Measurements from ENCODE around the gene CPA1. TPM values are rescaled to one million over a fixed set of nuclear protein-coding genes. Genes with fewer than 3 reads are reported as not detected.

CPA1 gene
- total RNA-seq (0.50 TPM), polyA plus RNA-seq (ENCODE audit: insufficient read depth, low read depth, low replicate concordance) (1.1 TPM)
- long read RNA-seq, donor 1 = 0 reads
- long read RNA-seq, donor 2 = 0 reads
- long read RNA-seq, donor 3, partial matches to known transcripts = 0 of 1 reads
- long read RNA-seq, donor 3, other reads (novel, unspliced or antisense) = 0 of 1 reads
- long read RNA-seq, donor 4 = 0 reads
- long read RNA-seq, donor 5 = 0 reads
- long read RNA-seq, donor 6 = 0 reads
- long read RNA-seq, donor 7 = 0 reads
- long read RNA-seq, donor 8 = 0 reads
- long read RNA-seq, donor 9 = 0 reads
- long read RNA-seq, donor 10, partial matches to known transcripts = 0 of 6 reads
- long read RNA-seq, donor 10, other reads (novel, unspliced or antisense) = 6 of 6 reads

DNA sequence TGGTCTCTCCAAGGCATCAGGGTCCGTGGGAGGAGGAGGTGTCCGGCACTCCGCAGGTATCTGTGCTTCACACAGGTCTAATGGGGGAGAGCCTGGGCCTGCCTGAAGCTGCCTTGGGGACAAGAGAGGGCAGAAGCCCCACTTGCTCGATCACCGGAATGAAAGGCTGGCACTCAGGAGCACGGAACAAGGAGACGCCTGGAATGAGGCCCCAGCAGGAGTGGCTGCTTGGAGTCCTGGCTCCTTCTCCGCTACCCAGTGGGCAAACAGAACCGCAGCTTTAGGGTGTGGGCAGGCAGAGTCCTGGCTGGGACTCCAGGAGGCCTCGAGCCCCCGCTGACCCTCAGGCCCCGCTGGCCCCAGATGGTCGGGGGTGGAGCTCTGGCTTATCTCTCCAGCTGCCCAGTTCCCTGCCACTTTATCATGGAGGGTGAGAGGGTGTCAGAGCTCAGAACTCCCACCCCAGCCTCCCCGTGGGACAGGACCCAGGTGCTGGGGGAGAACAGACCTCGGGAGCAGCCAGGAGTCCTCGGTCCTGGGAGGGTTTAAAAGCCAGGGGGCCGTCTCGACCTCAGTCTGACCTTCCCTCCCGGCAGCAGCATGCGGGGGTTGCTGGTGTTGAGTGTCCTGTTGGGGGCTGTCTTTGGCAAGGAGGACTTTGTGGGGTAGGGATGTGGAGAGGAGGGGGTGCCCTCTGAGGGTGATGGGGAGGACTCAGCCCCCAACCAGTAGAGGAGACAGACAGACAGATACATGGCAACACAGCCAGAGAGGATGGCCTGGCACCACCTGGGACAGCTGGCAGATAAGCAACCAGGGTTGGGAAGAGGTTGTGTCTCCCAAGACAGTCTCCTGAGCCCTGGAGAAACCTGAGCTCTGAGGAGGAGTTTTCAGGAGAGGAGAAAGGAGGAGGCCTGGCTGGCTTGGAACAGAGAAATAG, at the start of gene CPA1:
TSS of gene CPA1 (plus strand) at position 574 of the 940 bp plus-strand sequence. CDS start at position 601, 27 bp downstream.
- Histone ChIP-seq H3K4me1 (ENCODE audit: control insufficient read depth in 2 of 3, insufficient read depth in 2 of 3, low read depth in 1 of 3, low read length in 3 of 3) (peaks cover 0 to 2% (median 0%) of the 10 kb centered on the region in 3 donors), H3K4me3 (ENCODE audit: low read length in 3 of 3) (no peak within 1 kb of the TSS), H3K27me3 (ENCODE audit: control insufficient read depth, insufficient read depth, low read length) (no peaks in the 10 kb centered on the region), H3K36me3 (ENCODE audit: control insufficient read depth in 2 of 3, insufficient read depth in 3 of 3, low read length in 3 of 3) (no peaks in the 10 kb centered on the region), H3K9me3 (ENCODE audit: control insufficient read depth in 2 of 3, insufficient read depth in 1 of 3, low read length in 3 of 3) (peaks cover 0 to 7% (median 0%) of the 10 kb centered on the region in 3 donors), H3K27ac (ENCODE audit: low read depth in 2 of 2, low read length in 2 of 2) (no peak within 1 kb of the TSS), H3K9ac (ENCODE audit: low read length in 3 of 3) (peak within 1 kb of the TSS in 1 of 3 donors; percentile 40)
- intact Hi-C loops (cut with DNase I) = no loop called here
- FAIRE-seq = no peak
- DNase-seq = peak in 4 of 5 donors; percentile 82 to 85 (median 84)
- TF ChIP-seq, protein P1, sequence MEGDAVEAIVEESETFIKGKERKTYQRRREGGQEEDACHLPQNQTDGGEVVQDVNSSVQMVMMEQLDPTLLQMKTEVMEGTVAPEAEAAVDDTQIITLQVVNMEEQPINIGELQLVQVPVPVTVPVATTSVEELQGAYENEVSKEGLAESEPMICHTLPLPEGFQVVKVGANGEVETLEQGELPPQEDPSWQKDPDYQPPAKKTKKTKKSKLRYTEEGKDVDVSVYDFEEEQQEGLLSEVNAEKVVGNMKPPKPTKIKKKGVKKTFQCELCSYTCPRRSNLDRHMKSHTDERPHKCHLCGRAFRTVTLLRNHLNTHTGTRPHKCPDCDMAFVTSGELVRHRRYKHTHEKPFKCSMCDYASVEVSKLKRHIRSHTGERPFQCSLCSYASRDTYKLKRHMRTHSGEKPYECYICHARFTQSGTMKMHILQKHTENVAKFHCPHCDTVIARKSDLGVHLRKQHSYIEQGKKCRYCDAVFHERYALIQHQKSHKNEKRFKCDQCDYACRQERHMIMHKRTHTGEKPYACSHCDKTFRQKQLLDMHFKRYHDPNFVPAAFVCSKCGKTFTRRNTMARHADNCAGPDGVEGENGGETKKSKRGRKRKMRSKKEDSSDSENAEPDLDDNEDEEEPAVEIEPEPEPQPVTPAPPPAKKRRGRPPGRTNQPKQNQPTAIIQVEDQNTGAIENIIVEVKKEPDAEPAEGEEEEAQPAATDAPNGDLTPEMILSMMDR (IDR thresholded peaks at IDR 0.05; ENCODE audit: borderline replicate concordance, extremely low read depth, insufficient read depth) = no peak

DNA sequence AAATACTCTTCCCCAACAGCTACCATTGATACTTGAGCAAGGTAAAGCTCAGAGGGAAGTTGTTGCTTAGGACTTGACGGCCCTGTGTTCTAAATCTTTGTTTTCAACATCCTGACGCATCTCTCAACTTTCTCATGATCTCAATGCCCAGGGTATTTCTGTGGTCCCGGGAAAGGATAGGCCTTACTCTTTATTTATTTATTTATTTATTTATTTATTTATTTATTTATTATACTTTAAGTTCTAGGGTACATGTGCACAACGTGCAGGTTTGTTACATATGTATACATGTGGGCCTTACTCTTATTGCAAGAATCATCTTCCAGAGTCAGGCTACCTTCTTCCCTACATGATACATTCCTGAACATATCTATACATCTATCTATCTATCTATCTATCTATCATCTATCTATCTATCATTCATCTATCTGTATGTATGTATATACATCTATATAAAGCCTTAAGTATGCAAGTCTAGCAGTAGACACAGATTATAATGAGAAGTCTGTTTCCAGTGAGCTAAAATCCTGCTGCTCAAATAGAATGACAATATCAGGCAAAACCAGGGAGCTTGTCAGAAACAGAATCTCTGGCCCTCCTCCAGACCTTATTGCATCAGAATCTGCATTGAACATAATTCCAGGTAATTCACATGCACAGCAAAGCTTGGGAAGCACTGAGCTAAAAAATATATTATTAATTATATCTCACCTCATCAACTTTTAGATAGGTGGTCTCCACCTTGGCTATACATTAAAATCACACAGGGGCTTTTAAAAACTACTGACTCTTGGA, 47.8 kb upstream of the CPA1 start:
- TF ChIP-seq, protein P1 (IDR thresholded peaks at IDR 0.05; ENCODE audit: borderline replicate concordance, extremely low read depth, insufficient read depth) = no peak
- Histone ChIP-seq H3K4me1 (ENCODE audit: control insufficient read depth in 2 of 3, insufficient read depth in 2 of 3, low read depth in 1 of 3, low read length in 3 of 3) (no peaks in the 10 kb centered on the region), H3K9me3 (ENCODE audit: control insufficient read depth in 2 of 3, insufficient read depth in 1 of 3, low read length in 3 of 3) (no peaks in the 10 kb centered on the region), H3K27ac (ENCODE audit: low read depth in 2 of 2, low read length in 2 of 2) (no peak overlapping the region), H3K27me3 (ENCODE audit: control insufficient read depth, insufficient read depth, low read length) (no peaks in the 10 kb centered on the region), H3K4me3 (ENCODE audit: low read length in 3 of 3) (no peak overlapping the region), H3K9ac (ENCODE audit: low read length in 3 of 3) (no peak overlapping the region), H3K36me3 (ENCODE audit: control insufficient read depth in 2 of 3, insufficient read depth in 3 of 3, low read length in 3 of 3) (no peaks in the 10 kb centered on the region)
- no peak for FAIRE-seq
- DNase-seq = no peak
- intact Hi-C loops (cut with DNase I) = no loop called here

DNA sequence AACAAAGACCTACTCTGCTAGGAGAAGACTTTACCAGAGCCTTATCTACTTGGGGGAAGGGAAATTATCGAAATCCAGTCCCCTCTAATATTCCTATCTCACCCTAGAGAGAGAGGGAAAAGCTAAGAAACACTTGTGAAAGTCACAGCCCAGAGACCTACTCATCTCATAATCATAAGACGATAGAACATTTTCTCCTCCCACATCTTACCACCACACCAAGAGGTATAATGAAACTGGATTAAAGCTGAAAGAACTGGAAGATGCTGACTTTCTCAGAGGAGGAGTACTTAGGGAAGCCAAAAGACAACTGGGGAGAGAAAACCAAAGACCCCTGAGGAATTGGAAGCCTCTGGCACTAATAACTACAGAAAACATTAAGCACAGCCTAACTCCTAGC, 46.5 kb upstream of the CPA1 start:
- Histone ChIP-seq H3K36me3 (ENCODE audit: control insufficient read depth in 2 of 3, insufficient read depth in 3 of 3, low read length in 3 of 3) (no peaks in the 10 kb centered on the region), H3K4me1 (ENCODE audit: control insufficient read depth in 2 of 3, insufficient read depth in 2 of 3, low read depth in 1 of 3, low read length in 3 of 3) (no peaks in the 10 kb centered on the region), H3K27ac (ENCODE audit: low read depth in 2 of 2, low read length in 2 of 2) (no peak overlapping the region), H3K9me3 (ENCODE audit: control insufficient read depth in 2 of 3, insufficient read depth in 1 of 3, low read length in 3 of 3) (no peaks in the 10 kb centered on the region), H3K9ac (ENCODE audit: low read length in 3 of 3) (no peak overlapping the region), H3K27me3 (ENCODE audit: control insufficient read depth, insufficient read depth, low read length) (no peaks in the 10 kb centered on the region), H3K4me3 (ENCODE audit: low read length in 3 of 3) (no peak overlapping the region)
- DNase-seq (no peak), FAIRE-seq (no peak)
- TF ChIP-seq, protein P1 (IDR thresholded peaks at IDR 0.05; ENCODE audit: borderline replicate concordance, extremely low read depth, insufficient read depth) = no peak
- intact Hi-C loops (cut with DNase I) = no loop called here

All from kidney (tissue), 22 donors.